NCI-H2029 (cell line): ENCODE results near the gene FAM53B.

Source experiments
- DNase-seq: peaks from one replicate; lab custom pipeline; 2025; lab: John Stamatoyannopoulos, UW

FAM53B gene

GRCh38 chr10:124709861-124710260, 34.3 kb downstream of the FAM53B start:
- no peak for DNase-seq

DNA sequence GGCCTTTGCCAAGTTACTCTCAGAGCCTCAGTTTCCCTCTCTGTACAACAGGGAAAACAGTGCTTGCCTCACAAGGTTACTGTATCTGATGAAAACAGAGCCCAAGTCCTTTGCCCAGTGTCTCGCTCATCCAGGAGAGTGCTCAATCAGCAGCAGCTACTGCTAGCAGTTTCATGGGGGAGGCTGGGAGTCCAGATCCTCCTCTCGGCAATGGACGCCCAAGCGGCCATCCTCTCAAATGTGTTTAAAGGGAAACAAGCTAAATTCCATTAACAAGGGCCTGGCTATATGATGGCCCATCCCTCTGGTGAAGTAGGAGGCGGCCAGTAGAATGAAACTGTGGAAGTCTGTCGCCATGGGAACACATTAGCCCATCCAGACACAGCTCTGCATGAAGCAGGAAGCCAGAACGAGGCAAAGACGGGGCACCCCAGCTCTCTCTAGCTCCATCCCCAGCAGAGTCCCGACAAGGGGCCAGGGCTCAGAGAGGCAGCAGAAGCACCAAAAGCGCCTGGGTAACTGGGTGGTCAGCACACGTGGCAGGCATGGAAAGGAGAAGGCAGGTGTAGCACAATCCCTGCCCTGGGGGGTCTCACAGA, 35.2 kb downstream of the FAM53B start:
- no peak for DNase-seq

DNA sequence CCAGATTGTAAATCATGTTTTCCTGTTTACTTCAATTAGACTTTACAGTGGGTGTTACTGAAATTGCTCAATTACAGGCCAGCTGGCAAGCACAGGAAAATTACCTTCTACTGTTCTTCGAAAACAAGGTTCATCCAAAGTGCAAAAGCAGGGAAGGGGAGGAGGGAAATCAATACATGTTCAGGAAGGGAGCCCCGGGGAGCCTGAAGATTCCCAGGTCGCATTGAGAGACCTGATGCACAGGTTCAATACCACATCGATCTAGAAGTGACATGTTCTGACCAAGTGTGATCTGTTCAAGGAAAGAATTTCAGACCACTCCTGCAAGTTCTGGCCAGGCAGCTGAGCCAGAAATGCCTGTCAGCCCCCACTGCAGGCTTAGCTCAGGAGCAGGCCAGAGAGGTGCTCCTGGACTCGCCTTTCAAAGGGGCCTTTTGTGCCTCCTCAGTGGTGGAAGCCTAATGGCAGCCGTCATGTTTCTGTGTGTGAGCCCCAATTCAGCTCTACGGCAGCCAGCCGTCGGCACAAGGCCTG, 35.9 kb downstream of the FAM53B start:
- DNase-seq: no peak

- no peak for DNase-seq
Measured at GRCh38 chr10:124707551-124707950, 36.6 kb downstream of the FAM53B start.

GRCh38 chr10:124707144-124707467, 37.1 kb downstream of the FAM53B start:
- DNase-seq: no peak

- no peak for DNase-seq
Measured at GRCh38 chr10:124706462-124707143, 37.6 kb downstream of the FAM53B start.

DNA sequence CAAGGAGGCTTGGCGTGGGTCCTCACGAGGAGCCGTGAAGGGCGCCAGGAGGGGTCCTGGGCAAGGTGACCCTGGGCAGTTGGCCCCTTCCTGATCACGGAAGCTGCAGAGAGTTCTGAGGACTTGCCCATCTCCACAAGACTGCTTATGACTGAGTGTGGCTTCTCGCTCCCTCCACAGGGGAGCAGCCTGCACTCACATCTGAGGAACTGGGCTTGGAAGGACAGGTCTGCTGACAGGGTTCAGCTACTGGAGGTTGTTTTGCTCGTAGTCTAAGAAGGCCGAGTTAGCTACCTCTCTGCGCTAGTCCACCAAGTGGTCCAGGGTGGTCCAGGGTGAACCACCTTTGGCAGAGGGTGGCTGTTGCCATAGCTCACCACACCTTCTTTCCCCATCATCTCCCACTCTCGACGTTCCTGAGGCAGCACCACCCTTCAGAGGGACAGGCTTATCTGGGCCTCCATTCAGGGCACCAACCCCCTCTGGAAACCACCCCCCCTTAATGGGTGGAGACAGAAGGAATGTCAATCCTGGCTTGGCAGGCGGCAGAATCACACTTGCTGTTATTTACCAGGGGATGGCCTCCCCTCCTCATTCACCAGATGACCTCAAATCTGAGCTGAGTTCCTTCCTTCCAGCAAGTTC, 38.2 kb downstream of the FAM53B start:
- DNase-seq: no peak

GRCh38 chr10:124705381-124705740, 38.8 kb downstream of the FAM53B start:
- peak; percentile 41 for DNase-seq

DNA sequence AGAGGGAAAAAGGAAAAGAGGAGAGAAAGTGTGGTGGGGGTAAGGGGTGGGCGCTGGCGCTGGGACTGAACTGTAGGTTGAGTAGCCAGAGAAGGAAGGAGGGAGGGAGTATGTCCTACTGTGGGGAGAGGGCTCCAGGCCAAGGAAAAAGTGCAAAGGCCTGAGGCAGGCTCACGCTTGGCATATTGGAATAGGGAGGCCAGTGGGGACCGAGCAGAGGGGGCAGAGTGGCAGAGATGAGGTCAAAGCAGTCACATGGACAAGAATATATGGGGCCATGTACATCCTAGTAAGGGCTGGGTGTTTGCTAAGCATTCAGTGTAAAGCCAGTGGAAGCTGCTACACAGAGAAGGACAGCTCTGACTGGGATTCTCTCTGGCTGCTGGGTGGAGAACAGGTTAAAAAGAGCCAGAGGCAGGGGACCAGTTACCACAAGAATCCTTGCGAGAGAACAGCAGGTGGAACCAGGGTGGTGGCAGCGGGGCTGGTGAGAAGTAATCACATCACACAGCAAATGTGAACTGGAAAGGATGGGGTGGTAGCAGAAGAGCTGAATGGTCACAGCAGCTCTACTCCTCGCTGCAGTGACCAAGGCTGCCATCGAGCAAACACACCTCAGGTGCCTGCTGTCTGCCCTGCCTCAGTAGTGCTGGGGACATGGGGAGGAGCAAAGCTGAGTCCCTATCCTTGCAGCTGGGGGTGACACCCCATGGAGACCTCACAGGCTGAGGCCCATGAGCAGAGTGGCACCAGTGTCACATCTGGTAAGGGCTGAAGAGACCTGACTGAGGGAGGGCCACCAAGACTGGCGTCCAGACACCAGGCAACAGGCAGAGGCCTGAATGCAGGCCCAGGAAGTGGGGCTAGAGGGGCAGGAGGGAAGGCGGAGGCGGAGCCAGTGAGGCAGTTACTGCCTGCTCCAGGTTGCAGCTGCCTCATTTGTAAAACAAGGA, 39.5 kb downstream of the FAM53B start:
- no peak for DNase-seq

GRCh38 chr10:124703778-124704427, 40.3 kb downstream of the FAM53B start:
- DNase-seq: peak; percentile 73

- no peak for DNase-seq
Measured at GRCh38 chr10:124703372-124703771, 40.8 kb downstream of the FAM53B start.

DNA sequence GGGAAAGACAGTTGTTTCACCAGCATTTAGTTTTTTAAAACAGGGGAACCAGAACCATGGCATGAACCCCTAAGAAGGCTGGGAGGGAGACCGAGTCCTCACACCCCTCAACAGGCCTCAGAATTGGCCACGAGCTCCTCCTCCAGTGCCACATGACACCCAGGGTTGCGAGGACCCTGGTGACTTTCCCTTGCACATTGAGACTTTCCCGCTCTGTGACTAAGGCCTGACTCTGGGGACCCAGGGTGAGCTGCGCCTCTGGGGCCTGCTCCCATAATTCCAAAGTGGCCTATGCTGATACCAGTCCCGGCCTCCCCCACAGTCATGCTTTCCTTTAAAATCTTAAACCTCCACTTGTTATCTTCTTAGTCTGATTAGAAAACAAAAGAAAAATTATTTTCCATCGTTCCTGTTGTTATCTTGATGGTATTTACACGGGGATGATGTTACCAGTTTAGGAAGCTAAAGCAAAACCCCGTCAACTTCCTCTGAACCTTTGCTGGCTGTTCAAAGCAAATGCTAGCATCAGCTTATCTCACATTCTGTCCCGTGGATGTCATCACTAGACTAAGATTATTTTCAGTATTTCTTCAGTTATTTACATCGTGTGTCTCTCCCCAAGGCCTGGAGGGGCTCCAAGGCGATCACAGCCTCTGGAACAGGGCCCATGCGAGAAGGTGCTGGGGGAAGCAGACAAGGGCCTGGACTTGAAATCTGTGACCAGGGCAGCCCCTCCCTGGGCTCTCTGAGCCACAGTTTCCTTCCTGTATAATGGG, 42.1 kb downstream of the FAM53B start:
- no peak for DNase-seq

GRCh38 chr10:124701435-124701834, 42.7 kb downstream of the FAM53B start:
- no peak for DNase-seq

- no peak for DNase-seq
Measured at GRCh38 chr10:124701038-124701365, 43.2 kb downstream of the FAM53B start.

- no peak for DNase-seq
Measured at GRCh38 chr10:124700293-124701037, 43.7 kb downstream of the FAM53B start.

DNA sequence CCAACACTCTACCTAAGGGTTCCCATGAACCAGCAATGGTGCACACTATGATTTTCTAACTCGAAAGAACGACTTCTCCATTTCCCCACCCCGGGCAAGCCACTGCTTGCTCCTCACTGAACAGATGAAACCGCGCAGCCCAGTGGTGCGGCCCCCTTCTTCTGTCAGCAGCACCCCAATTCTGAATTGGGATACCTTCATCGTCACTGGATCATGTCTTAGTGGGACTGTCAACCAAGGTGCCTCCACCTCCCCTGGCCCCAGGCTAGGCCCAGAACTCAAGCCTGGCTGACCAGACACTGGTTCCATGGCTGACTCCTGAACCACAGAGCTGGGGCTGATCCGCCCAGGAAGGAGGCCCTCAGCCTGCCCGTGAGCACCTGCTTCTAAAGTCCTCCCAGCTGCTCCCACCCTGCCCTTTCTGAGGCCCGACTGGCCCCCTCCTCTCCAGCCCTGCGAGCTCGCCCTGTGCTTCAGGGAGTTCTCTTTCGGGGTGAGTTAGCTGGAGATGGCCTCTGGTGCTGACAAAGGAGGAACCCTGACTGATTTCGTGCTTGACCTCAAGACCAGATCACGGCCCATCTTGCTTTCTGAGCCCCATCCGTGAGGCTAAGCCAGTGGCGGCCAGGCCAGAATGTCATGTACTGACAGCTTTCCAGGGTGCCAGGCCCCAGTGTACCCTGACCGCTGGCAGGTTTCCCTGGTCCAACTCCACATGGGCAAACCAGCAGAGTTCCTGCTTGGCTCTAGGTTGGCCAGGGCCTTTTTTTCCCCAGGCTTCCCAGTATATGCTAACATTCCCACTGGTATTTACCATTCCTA, 44.5 kb downstream of the FAM53B start:
- no peak for DNase-seq

DNA sequence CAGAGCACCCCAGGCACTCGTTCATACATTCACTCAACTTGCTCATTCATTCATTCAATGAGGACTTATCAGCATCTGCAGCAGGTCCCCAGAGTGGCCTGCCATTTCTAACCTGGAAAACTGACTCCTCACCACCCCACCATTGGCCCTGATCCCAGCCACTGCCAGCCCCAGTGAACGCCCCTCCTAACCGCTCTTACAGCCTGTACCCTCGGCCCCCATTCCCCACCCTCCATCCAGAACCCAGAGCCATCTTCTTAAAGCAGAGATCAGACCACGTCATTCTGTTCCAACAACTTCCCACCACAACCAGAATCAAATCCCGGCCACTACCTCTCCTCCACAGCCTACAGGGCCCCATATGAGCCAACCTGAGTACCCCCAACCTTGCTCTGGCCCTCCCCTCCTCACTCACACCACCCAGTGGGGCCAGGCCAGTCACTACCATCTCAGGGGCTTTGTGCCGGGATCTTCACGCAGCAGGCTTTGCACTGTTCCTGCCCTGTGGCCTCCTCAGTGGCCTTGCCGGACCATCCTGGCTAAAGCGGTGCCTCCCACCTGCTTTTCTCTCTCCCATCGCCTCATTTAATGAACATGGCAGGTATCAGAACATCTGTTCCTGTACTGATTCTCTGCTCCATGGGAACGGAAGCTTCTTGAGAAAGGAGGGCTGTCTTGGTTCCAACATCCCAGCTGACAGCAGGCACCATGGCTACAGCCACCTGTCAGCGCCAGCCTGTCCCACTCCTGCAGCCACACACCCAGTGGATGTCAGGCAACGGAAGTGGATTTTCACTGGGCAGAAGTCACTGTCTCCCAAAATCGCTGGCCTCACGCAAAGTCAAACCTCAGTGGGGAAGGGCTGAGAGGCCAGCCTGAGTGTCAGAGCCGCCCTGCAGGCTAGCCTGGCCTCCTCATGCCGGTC, 45.4 kb downstream of the FAM53B start:
- DNase-seq: no peak

DNA sequence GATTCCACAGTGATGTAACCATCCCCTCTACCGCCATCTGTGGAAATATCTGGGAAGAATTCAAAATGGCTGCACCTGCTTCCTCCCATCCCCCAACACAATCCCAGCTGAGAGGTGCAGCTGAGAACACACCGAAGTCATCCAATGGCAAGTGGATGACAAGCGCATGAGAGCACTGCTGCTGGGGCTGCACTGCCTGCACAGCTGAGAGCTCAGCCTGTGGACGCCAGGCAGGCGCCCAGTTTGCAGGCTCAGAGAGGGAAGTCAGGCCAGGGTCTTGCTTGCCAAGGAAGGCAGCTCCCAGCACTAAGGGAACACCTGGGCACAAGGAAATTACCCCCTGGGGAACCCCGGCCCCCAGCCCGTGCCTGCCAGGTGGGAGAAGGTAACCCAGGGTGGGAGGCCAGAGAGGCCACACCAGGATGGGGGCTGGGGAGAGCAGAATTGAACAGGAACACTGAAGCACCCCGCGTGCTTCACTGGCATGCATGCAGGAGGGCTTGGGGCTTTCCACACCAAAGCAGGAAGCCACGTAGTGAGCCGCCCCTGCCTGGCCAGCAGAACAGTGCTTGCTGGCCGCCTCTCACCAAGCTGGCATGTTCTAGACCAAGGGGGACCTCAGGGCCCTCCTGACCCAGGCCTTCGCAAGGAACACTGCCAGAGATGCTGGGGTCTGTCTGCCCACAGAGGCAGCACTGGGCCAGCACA, 46.2 kb downstream of the FAM53B start:
- DNase-seq: peak; percentile 45
